Measurements from ENCODE around the gene ZNF121.

DNA sequence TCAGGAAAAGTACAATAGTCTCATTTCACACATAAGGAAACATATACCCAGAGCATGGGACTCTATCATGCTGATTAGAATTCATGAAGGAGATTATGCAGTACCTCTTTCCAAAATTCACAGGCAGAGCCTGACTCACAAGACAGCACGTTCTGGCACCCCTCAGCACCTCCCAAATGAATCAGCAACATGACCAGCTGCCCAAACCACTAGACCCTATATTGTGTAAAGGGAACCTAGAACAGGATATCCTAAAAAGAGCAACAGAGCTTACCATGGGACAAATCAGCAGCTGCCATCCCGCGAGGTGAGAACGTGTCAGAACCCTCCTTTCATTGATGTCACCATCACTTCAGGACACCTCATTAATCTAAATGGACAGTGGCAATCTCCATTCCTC lies 48.4 kb downstream of the ZNF121 start:
- TF ChIP-seq, protein P1, sequence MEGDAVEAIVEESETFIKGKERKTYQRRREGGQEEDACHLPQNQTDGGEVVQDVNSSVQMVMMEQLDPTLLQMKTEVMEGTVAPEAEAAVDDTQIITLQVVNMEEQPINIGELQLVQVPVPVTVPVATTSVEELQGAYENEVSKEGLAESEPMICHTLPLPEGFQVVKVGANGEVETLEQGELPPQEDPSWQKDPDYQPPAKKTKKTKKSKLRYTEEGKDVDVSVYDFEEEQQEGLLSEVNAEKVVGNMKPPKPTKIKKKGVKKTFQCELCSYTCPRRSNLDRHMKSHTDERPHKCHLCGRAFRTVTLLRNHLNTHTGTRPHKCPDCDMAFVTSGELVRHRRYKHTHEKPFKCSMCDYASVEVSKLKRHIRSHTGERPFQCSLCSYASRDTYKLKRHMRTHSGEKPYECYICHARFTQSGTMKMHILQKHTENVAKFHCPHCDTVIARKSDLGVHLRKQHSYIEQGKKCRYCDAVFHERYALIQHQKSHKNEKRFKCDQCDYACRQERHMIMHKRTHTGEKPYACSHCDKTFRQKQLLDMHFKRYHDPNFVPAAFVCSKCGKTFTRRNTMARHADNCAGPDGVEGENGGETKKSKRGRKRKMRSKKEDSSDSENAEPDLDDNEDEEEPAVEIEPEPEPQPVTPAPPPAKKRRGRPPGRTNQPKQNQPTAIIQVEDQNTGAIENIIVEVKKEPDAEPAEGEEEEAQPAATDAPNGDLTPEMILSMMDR (IDR thresholded peaks at IDR 0.05), result no peak
- TF ChIP-seq POLR2A (IDR thresholded peaks at IDR 0.05), result no peak
